GM12873 (cell line): ENCODE measurements around the gene LPAR6.

ENCODE experiments used
- TF ChIP-seq, protein P1 (sequence below): IDR thresholded peaks from 2 replicates; pipeline ENCODE4 v1.5.1; 2012; ENCODE audit warnings: low read depth, mild to moderate bottlenecking, moderate library complexity, low read length, control low read depth; ENCODE audit not compliant: insufficient read depth; ENCODE audit errors: missing control alignments

LPAR6 gene

DNA sequence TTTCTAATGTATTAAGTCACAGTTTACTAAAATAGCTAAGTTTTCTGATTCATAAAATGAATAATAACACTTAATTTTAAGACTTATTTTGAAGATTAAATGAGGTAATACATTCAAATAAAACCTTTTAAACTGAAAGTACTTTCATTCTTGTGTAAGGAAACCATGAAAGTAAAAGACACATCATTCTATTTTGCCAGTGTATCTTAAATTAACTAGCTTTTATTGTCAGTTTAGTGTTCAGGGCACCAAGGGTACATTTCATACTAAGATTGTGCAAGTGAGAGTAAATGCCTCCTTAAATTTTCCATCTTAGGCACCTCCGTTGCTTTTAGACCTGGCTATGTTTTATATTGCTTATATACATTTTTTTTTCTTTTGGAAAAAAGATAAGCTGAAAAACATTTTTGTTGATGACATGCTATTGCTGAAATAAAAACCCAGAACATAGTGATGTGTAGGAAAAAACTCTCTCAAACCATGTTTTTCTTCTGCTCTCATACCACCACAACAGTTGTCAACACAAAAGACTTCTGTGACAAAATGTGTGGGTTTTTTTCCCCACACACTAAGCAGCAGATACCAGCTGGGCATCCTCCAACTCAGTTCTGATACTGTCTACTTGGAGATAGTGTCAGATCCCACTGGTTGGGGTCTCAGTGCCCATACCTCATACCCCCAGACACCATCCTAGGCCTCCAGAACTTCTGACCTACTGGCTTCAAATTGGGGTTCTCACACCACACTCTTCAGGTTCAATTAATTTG, 30.7 kb upstream of the LPAR6 start:
- TF ChIP-seq, protein P1, sequence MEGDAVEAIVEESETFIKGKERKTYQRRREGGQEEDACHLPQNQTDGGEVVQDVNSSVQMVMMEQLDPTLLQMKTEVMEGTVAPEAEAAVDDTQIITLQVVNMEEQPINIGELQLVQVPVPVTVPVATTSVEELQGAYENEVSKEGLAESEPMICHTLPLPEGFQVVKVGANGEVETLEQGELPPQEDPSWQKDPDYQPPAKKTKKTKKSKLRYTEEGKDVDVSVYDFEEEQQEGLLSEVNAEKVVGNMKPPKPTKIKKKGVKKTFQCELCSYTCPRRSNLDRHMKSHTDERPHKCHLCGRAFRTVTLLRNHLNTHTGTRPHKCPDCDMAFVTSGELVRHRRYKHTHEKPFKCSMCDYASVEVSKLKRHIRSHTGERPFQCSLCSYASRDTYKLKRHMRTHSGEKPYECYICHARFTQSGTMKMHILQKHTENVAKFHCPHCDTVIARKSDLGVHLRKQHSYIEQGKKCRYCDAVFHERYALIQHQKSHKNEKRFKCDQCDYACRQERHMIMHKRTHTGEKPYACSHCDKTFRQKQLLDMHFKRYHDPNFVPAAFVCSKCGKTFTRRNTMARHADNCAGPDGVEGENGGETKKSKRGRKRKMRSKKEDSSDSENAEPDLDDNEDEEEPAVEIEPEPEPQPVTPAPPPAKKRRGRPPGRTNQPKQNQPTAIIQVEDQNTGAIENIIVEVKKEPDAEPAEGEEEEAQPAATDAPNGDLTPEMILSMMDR, result no peak

DNA sequence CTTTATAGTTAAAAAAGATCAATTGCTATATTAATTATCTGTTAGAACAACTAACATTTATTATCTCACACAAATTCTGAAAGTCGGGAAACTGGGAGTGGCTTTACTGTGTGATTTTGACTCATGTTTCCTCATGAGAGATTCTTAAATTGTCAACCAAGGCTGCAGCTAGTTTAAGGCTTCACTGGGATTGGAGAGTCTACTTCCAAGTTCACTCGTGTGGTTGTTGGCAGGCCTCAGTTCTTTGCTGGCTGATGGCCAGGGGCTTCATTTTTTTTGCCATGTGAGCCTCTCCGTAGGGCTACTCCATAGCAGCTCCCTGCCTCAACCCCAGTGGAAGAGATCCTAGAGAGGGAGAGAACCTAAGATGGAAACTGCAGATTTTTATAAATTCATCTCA, 24.5 kb upstream of the LPAR6 start:
- TF ChIP-seq, protein P1, result no peak

DNA sequence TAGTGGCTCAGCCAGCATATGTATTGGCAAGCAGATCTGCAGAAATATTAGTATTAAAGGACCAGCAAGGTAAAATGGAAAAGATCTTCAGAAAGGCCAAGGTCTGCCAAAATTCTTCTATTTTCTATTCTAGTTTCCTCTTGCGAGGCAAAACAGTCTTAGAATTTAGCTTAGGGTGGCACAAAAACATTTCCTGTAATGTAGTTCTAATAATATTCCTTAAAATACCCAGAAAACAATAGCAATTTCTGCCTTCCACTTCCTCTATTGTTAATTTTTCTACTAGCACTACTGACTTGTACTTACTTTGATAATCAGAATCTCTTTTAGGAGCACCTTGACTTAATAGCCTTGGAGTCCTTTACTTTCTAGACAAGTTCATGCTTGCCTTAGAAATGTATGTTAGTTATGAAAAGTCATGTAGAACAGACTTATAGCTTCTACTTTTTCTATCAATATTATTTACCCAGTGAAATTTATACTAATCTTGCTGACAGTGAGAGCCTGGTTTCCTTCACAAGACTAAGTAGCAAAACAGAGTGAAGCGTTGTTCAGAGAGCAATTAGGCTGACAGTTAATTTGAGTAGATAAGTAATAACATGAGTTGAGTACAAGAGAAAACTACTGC, 23.9 kb upstream of the LPAR6 start:
- TF ChIP-seq, protein P1, result no peak

DNA sequence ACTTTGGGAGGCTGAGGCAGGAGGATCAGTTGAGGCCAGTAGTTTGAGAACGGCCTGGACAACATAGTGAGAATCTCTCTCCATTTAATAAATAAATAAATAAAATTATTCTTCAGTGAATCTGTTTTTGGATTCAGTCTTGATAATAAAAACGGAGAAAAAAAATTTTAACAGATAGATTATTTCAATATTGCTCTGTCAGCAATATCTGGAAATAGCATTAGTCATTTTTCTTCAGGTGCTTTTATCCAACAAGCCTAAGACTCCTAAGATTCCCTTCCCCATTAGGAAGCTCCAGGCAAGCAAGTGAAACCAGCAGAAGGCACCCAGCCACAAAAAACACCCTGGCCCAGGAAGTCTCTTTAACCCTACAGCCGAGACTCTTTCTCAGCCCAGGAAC, 21.3 kb upstream of the LPAR6 start:
- TF ChIP-seq, protein P1, result no peak

DNA sequence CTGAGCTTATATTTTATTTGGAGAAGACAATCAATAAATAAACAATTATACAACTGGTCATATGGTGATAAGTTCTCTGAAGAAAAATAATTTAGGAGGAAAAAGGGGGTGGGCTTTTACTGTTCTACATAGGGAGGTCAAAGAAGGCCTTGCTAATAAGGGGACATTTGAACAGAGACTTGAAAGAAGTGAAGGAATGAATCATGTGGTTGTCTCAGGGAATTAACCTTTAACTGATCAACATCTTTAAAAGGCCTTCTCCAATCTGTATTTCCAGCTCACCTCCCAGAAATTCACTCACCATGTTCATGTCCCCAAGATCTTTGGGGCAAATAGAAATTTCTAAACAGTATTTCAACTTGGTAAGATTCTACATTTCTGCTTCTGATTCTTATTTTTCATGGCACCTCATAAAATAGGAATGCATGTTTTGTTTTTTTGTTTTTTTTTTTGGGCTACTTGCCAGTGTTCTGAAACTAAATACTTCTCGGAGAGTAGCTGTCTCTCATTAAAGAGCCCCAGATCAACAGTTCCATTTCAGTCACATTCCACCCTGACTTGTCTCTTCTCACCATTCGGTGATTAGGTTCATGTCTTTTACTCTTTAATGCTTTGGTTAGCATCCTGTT, 19.2 kb upstream of the LPAR6 start:
- TF ChIP-seq, protein P1, result no peak

DNA sequence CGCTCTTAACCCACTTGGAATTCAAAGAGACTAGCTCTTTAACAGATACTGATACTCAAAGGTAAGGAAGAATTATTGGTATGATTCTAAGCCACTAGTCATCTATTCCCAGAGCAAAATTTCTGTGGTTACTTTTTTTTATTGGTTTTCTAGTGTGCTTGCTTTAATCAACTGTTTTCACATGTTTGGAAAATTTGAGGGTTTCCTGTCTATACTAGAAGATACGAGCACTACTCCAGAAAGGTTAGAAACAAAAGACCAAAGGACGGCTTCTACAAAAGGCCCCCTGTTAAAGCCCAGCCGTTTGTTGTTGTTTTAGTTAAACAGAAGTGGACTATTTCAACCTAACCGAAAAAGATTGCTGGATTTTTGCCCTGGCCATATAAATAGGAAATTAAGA, 18.5 kb upstream of the LPAR6 start:
- TF ChIP-seq, protein P1, result no peak

DNA sequence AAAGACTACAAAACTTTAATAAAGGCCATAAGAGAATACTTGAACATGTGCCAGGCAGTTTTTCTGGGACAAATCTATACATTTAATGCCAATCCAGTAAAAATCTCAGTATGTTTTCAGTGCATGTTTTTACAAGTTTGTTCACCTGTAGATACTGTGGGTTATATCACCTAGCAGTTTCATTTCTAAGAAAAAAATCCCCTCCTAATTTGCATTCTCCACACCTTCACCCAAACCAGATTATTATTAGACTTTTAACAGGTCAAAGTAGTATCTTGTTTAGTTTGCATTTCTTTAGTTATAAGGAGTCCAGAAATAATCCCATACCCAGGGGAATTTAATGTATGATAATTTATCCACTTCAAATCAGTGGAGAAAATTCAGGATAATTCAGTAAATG, 17.0 kb upstream of the LPAR6 start:
- TF ChIP-seq, protein P1, result no peak
